Chondrocyte (in vitro differentiated cells): ENCODE measurements around the gene FNDC5. TPM values are rescaled to one million over a fixed set of nuclear protein-coding genes. Genes with fewer than 3 reads are reported as not detected.

Source experiments
- DNase-seq: peaks from one replicate; pipeline ENCODE4 v3.0.0; 2021; ENCODE audit warnings: mixed read lengths, low spot score
- H3K27ac Mint-ChIP-seq: one replicate; pipeline ENCODE4 v1.8.0; 2021; ENCODE audit warnings: mild to moderate bottlenecking, moderate library complexity, mixed read lengths; ENCODE audit not compliant: unreplicated experiment
- H3K27me3 Mint-ChIP-seq: 2 replicates; pipeline ENCODE4 v1.8.0; 2021; ENCODE audit warnings: low read depth, mixed read lengths
- H3K36me3 Mint-ChIP-seq: 2 replicates; pipeline ENCODE4 v1.8.0; 2021; ENCODE audit warnings: low read depth, mixed read lengths
- H3K4me1 Mint-ChIP-seq: 2 replicates; pipeline ENCODE4 v1.8.0; 2021; ENCODE audit warnings: low read depth, mild to moderate bottlenecking, mixed read lengths
- H3K4me3 Mint-ChIP-seq: one replicate; pipeline ENCODE4 v1.8.0; 2021; ENCODE audit warnings: mild to moderate bottlenecking, moderate library complexity, mixed read lengths; ENCODE audit not compliant: unreplicated experiment
- H3K9me3 Mint-ChIP-seq: 2 replicates; pipeline ENCODE4 v1.8.0; 2021; ENCODE audit warnings: low read depth, mixed read lengths
- total RNA-seq: library from RNA; stranded (reverse); gene quantifications from 3 replicates; pipeline ENCODE4 v1.2.1, GENCODE V29; 2021
- TF ChIP-seq, protein P1 (sequence below): fragments of 200-600 bp; sonication (generic); IDR thresholded peaks from 2 replicates; pipeline ENCODE4 v1.5.0; 2021; ENCODE audit warnings: antibody characterized with exemption, mild to moderate bottlenecking, moderate library complexity

Gene FNDC5
- total RNA-seq, 1 donor from 2014 or later: 4.0 TPM

DNA sequence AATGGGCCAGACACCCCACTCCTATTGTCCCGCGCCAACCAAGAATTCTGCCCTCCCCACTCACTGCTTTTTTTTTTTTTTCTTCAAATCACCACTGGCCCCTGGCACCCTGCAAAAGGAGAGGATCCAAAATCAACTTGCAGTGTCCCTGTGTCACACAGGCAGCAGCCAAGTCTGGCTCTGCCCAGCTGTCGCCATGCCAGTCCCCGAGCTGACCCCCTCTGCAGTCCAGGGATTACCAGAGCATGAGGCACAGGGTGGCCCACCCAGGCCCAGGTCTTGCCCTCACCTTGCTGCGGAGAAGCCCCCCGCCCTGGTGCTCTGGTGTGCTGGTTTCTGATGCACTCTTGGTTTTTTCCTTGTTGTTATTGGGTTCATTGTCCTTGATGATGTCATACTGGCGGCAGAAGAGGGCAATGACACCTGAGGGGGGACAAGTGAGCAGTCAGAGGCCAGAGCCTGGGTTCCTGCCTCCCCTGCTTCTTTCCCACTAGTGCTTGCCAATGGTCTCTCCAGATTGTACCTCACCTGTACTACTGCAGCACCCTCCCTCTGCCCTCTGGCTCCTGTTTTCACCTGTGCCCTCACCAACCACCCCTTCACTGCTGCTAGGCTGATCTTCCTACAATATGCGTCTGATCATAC lies 6.2 kb downstream of the FNDC5 start:
- no peak for DNase-seq
- TF ChIP-seq, protein P1, sequence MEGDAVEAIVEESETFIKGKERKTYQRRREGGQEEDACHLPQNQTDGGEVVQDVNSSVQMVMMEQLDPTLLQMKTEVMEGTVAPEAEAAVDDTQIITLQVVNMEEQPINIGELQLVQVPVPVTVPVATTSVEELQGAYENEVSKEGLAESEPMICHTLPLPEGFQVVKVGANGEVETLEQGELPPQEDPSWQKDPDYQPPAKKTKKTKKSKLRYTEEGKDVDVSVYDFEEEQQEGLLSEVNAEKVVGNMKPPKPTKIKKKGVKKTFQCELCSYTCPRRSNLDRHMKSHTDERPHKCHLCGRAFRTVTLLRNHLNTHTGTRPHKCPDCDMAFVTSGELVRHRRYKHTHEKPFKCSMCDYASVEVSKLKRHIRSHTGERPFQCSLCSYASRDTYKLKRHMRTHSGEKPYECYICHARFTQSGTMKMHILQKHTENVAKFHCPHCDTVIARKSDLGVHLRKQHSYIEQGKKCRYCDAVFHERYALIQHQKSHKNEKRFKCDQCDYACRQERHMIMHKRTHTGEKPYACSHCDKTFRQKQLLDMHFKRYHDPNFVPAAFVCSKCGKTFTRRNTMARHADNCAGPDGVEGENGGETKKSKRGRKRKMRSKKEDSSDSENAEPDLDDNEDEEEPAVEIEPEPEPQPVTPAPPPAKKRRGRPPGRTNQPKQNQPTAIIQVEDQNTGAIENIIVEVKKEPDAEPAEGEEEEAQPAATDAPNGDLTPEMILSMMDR: no peak
- Mint-ChIP-seq H3K27me3 (no peaks in the 10 kb centered on the region), H3K4me1 (no peaks in the 10 kb centered on the region), H3K9me3 (no peaks in the 10 kb centered on the region), H3K4me3 (no peak overlapping the region), H3K27ac (no peak overlapping the region), H3K36me3 (peaks cover 10% of the 10 kb centered on the region)

DNA sequence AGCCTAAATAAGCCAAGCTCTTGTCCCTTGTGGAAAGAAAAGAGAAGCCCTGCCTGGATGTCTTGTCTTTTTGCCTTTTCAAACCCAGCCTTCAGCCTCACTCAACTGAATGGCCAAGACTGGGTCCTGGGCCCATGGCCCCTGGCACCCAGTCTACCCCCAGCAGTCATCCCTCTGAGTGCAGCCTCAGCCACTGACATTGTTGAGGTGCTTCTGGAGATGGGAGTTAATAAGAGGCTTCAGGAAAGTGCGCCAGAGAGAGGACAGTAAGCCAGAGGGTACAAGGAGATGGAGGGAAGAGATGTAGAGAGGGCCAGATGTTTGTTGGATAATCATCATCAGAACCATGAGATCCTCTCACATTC lies 6.8 kb downstream of the FNDC5 start:
- peaks cover 10% of the 10 kb centered on the region for H3K36me3 Mint-ChIP-seq
- H3K27ac Mint-ChIP-seq: no peak overlapping the region
- no peaks in the 10 kb centered on the region for H3K27me3 Mint-ChIP-seq
- no peaks in the 10 kb centered on the region for H3K4me1 Mint-ChIP-seq
- TF ChIP-seq, protein P1: no peak
- no peak overlapping the region for H3K4me3 Mint-ChIP-seq
- DNase-seq: no peak
- H3K9me3 Mint-ChIP-seq: no peaks in the 10 kb centered on the region

DNA sequence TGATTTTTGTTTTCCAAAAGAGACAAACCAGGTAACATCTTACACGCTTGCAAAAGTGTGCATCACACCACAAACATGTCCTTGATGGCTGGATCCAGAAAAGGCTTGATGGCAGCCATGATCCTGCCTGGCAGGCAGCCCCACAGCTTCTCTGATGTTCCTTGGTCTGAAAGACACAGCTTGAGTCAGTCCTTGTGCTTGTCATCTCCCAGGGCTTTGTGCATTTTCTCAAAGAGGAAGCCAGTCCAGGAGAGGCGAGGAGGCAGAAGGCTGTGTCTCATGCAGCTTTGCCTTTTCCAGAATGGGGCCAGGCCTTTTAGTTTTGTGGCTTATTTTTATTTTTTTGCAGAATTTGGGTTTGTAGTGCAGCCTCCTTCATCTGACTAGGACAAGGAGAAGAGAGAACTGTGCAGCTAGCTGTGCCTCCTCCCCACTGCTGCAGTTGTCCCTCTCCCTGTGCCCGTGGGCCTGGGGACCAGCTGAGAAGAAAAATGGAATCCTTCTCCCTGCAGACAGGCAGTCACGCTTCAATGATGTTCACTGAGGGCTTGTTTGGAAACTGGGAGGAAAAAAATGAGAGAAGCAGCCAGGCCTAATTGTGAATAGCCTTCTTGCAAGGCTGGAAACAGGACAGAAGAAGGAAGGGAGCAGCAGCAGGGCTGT lies 7.4 kb downstream of the FNDC5 start:
- H3K9me3 Mint-ChIP-seq: no peaks in the 10 kb centered on the region
- no peak overlapping the region for H3K4me3 Mint-ChIP-seq
- no peak overlapping the region for H3K27ac Mint-ChIP-seq
- no peaks in the 10 kb centered on the region for H3K27me3 Mint-ChIP-seq
- TF ChIP-seq, protein P1: no peak
- peaks cover 10% of the 10 kb centered on the region for H3K36me3 Mint-ChIP-seq
- no peaks in the 10 kb centered on the region for H3K4me1 Mint-ChIP-seq
- DNase-seq: no peak

DNA sequence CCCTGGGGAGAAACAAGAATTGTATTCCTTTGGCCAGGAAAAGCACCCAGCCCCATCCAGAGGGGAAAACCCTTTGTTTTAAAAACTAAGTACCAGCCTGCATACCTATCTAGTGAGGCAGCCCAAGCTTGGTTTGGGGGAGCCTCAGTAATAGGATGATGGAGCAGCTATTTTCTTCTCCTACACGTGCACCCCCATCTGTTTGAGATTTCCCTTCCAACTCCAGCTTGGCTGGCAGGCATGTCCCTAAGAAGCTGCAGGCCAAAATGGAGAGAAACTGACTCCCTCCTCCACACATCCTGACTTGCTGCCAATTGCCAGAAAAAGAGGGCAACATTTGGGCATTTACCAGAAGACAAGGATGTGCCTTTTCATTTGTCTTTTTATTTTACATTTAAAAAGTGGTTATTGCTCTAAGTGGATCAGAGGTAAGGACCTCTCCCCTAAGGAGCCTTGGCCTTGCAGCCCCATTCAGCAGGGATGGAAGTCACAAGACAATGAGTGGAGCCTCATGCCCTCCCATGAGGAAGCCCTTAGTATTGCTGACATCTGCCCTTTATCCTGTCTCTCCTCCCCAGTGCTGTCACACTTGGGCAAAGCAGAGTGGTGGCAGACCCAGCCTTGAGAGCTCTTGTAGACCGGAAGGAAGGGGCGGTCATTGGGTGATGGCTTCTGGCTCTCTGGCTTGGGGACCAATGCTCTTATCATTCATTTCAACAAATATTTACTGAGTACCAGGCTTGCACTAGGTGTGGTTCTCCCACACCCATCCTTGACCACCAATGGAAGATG lies 8.6 kb downstream of the FNDC5 start:
- TF ChIP-seq, protein P1: no peak
- no peaks in the 10 kb centered on the region for H3K9me3 Mint-ChIP-seq
- no peaks in the 10 kb centered on the region for H3K27me3 Mint-ChIP-seq
- H3K27ac Mint-ChIP-seq: no peak overlapping the region
- DNase-seq: no peak
- H3K36me3 Mint-ChIP-seq: peaks cover 10% of the 10 kb centered on the region
- no peaks in the 10 kb centered on the region for H3K4me1 Mint-ChIP-seq
- no peak overlapping the region for H3K4me3 Mint-ChIP-seq

DNA sequence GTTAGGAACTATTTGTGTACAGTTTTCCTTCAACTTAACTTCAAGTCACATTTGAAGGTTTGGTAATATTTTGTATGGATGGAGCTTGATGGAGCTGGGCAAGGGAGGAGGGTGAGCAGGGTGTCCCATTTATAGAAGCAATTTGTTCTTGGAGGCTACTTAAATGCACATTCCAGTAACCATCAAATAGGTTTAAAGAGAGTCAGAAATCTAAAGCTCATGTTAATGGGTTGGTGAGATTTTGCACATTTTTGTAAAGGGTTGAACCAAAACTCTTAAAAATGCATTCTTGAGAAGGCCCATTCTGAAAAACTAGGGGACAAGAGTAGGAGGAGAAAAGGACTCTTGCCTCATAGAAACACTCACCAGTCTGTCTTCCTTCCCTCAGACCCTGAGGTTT lies 10.1 kb downstream of the FNDC5 start:
- Mint-ChIP-seq H3K9me3 (no peaks in the 10 kb centered on the region), H3K4me3 (no peak overlapping the region)

More for the DNA sequence above, 10.1 kb downstream of the FNDC5 start:
- DNase-seq: no peak
- H3K27ac Mint-ChIP-seq: no peak overlapping the region
- no peaks in the 10 kb centered on the region for H3K27me3 Mint-ChIP-seq
- H3K36me3 Mint-ChIP-seq: peaks cover 17% of the 10 kb centered on the region
- TF ChIP-seq, protein P1: no peak
- H3K4me1 Mint-ChIP-seq: no peaks in the 10 kb centered on the region
